ENCODE measurements around the gene IL17RC.

The IL17RC gene

GRCh38 chr3:9976721-9977709 is 60.1 kb downstream of the IL17RC start:
- no peak overlapping the region for H3K4me3 ChIP-seq (ENCODE audit: low read depth, low read length)

- no peak overlapping the region for H3K4me3 ChIP-seq (ENCODE audit: low read depth, low read length)
Observed at GRCh38 chr3:9978710-9979305, 61.9 kb downstream of the IL17RC start.

GRCh38 chr3:9980251-9980650 is 63.4 kb downstream of the IL17RC start:
- H3K4me3 ChIP-seq (ENCODE audit: low read depth, low read length) = no peak overlapping the region
